Measurements from ENCODE around the gene PLEKHA7. TPM values are rescaled to one million over a fixed set of nuclear protein-coding genes. Genes with fewer than 3 reads are reported as not detected.

PLEKHA7 gene
- total RNA-seq, 1 experiment from 2014 or later, result 7.2 TPM

- Histone ChIP-seq H3K27me3 (ENCODE audit: insufficient read depth, low read length) (0 out of 2 replicates have a peak, but pooled peaks cover 6% of the 10 kb centered on the region), H4K20me1 (ENCODE audit: insufficient read depth) (no peaks in the 10 kb centered on the region), H3K27ac (ENCODE audit: low read depth, low read length) (no peak overlapping the region), H3K4me2 (ENCODE audit: low read length) (no peak overlapping the region), H3K4me1 (ENCODE audit: control insufficient read depth in 1 of 2, insufficient read depth in 2 of 2, low read length in 2 of 2) (no peaks in the 10 kb centered on the region), H2AFZ (ENCODE audit: low read depth, low read length, poor library complexity, severe bottlenecking) (no peak overlapping the region), H3K9ac (ENCODE audit: low read length) (no peak overlapping the region), H3K36me3 (ENCODE audit: control insufficient read depth in 1 of 2, insufficient read depth in 2 of 2, low read length in 2 of 2) (no peaks in the 10 kb centered on the region), H3K9me2 (ENCODE audit: insufficient read depth) (no peaks in the 10 kb centered on the region), H3K9me3 (ENCODE audit: control insufficient read depth in 1 of 2, insufficient read depth in 1 of 2, low read depth in 1 of 2, low read length in 2 of 2) (no peaks in the 10 kb centered on the region), H3K4me3 (replicated peaks in 1 of 2; ENCODE audit: low read depth in 1 of 2, low read length in 2 of 2) (no peak overlapping the region), H3K79me2 (ENCODE audit: insufficient read depth, low read length) (no peaks in the 10 kb centered on the region)
- TF ChIP-seq ELF1 (IDR thresholded peaks at IDR 0.05; ENCODE audit: borderline replicate concordance, low read depth) (no peak), SRF (IDR thresholded peaks at IDR 0.05; ENCODE audit: low read depth) (no peak), ZNF274 (IDR thresholded peaks at IDR 0.05; ENCODE audit: low read depth, low read length) (no peak), CEBPB (IDR thresholded peaks at IDR 0.05; ENCODE audit: low read depth) (no peak), SIN3A (IDR thresholded peaks at IDR 0.05; ENCODE audit: low read depth) (no peak), SP1 (IDR thresholded peaks at IDR 0.05; ENCODE audit: low read depth) (no peak)
- ChIA-PET POLR2A (no interaction called here), RAD21 (ENCODE audit: low non-redundant PET in 1 of 2, low total read pairs in 2 of 2, uncharacterized antibody in 2 of 2, unreplicated experiment in 2 of 2) (no interaction called here), CTCF (no interaction called here)
- intact Hi-C loops (cut with micrococcal nuclease), result no loop called here
- DNase-seq (ENCODE audit: low read depth, low spot score), result no peak
- no peak for ATAC-seq
- BruUV-seq (replicated peaks), result no TSS peak
Measured at GRCh38 chr11:16862726-16863125, 151.5 kb downstream of the PLEKHA7 start.

- Histone ChIP-seq H3K9ac (ENCODE audit: low read length) (no peak overlapping the region), H3K9me2 (ENCODE audit: insufficient read depth) (no peaks in the 10 kb centered on the region), H3K27ac (ENCODE audit: low read depth, low read length) (no peak overlapping the region), H4K20me1 (ENCODE audit: insufficient read depth) (no peaks in the 10 kb centered on the region), H3K79me2 (ENCODE audit: insufficient read depth, low read length) (no peaks in the 10 kb centered on the region), H3K36me3 (ENCODE audit: control insufficient read depth in 1 of 2, insufficient read depth in 2 of 2, low read length in 2 of 2) (no peaks in the 10 kb centered on the region), H3K27me3 (ENCODE audit: insufficient read depth, low read length) (0 out of 2 replicates have a peak, but pooled peaks cover 6% of the 10 kb centered on the region), H3K9me3 (ENCODE audit: control insufficient read depth in 1 of 2, insufficient read depth in 1 of 2, low read depth in 1 of 2, low read length in 2 of 2) (no peaks in the 10 kb centered on the region), H2AFZ (ENCODE audit: low read depth, low read length, poor library complexity, severe bottlenecking) (no peak overlapping the region), H3K4me1 (ENCODE audit: control insufficient read depth in 1 of 2, insufficient read depth in 2 of 2, low read length in 2 of 2) (no peaks in the 10 kb centered on the region), H3K4me3 (replicated peaks in 1 of 2; ENCODE audit: low read depth in 1 of 2, low read length in 2 of 2) (no peak overlapping the region), H3K4me2 (ENCODE audit: low read length) (no peak overlapping the region)
- POLR2A ChIA-PET, result no interaction called here
- RAD21 ChIA-PET (ENCODE audit: low non-redundant PET in 1 of 2, low total read pairs in 2 of 2, uncharacterized antibody in 2 of 2, unreplicated experiment in 2 of 2), result no interaction called here
- CTCF ChIA-PET, result no interaction called here
- no TSS peak for BruUV-seq (replicated peaks)
- DNase-seq (ENCODE audit: low read depth, low spot score), result no peak
- no peak for ATAC-seq
- intact Hi-C loops (cut with micrococcal nuclease), result no loop called here
- TF ChIP-seq JUND (IDR thresholded peaks at IDR 0.05), result no peak
- no peak for TF ChIP-seq MAX (IDR thresholded peaks at IDR 0.05)
- TF ChIP-seq ZFX (IDR thresholded peaks at IDR 0.05), result no peak
- TF ChIP-seq CTCF (IDR thresholded peaks at IDR 0.05 in 2 of 3, conservative IDR thresholded peaks at IDR 0.05 in 1 of 3; ENCODE audit: borderline replicate concordance in 1 of 3, insufficient read depth in 1 of 3, low read depth in 2 of 3, low read length in 2 of 3), result no peak
- no peak for TF ChIP-seq SRF (IDR thresholded peaks at IDR 0.05; ENCODE audit: low read depth)
- TF ChIP-seq SP1 (IDR thresholded peaks at IDR 0.05; ENCODE audit: low read depth), result no peak
- TF ChIP-seq CEBPB (IDR thresholded peaks at IDR 0.05; ENCODE audit: low read depth), result no peak
- TF ChIP-seq YY1 (IDR thresholded peaks at IDR 0.05; ENCODE audit: extremely low read depth, insufficient replicate concordance, low read depth, low read length), result no peak
- TF ChIP-seq REST (IDR thresholded peaks at IDR 0.05; ENCODE audit: low read depth), result no peak
- TF ChIP-seq EZH2 (IDR thresholded peaks at IDR 0.05), result no peak
- no peak for TF ChIP-seq POLR2AphosphoS5 (IDR thresholded peaks at IDR 0.05; ENCODE audit: low read depth, low read length)
- no peak for TF ChIP-seq POLR2A (IDR thresholded peaks at IDR 0.05; ENCODE audit: borderline replicate concordance, extremely low read depth, insufficient read depth, insufficient read length)
- TF ChIP-seq ELF1 (IDR thresholded peaks at IDR 0.05; ENCODE audit: borderline replicate concordance, low read depth), result no peak
Measured at GRCh38 chr11:16861862-16862261, 152.4 kb downstream of the PLEKHA7 start.
